HEK293 (cell line): ENCODE data around the gene FAM181B.

Source experiments
- KLF10 ChIP-seq: fragments of 450-650 bp; IDR thresholded peaks from 2 replicates; pipeline ENCODE4 v1.5.1; 2018; ENCODE audit warnings: missing biosample characterization, mild to moderate bottlenecking, missing genetic modification characterization
- REST ChIP-seq: fragments of 450-650 bp; formaldehyde crosslinking; IDR thresholded peaks from 2 replicates; pipeline ENCODE4 v1.5.1; 2016; ENCODE audit warnings: missing biosample characterization, missing genetic modification characterization
- ZNF24 ChIP-seq: fragments of 450-650 bp; formaldehyde crosslinking; IDR thresholded peaks from 2 replicates; pipeline ENCODE4 v1.5.1; 2016; ENCODE audit warnings: missing biosample characterization, missing genetic modification characterization
- ZNF248 ChIP-seq: fragments of 450-650 bp; formaldehyde crosslinking; IDR thresholded peaks from 2 replicates; pipeline ENCODE4 v1.5.1; 2017; ENCODE audit warnings: missing biosample characterization, missing genetic modification characterization
- ZNF274 ChIP-seq, 2 experiments: fragments of 200-500 bp in 1 of 2; fragments of 450-650 bp in 1 of 2; sonication (Bioruptor generic) in 1 of 2; formaldehyde crosslinking in 1 of 2; IDR thresholded peaks; 2 replicates each; pipeline versions ENCODE4 v1.5.1 to v1.6.1; 2014 to 2016; ENCODE audit warnings: borderline replicate concordance in 1 of 2, inconsistent platforms in 1 of 2, low read length in 1 of 2, missing biosample characterization in 1 of 2, missing genetic modification characterization in 1 of 2
- ZNF530 ChIP-seq: fragments of 450-650 bp; formaldehyde crosslinking; IDR thresholded peaks from 2 replicates; pipeline ENCODE4 v1.5.1; 2016; ENCODE audit warnings: low read depth, missing biosample characterization, missing genetic modification characterization
- ZNF585B ChIP-seq: fragments of 450-650 bp; formaldehyde crosslinking; IDR thresholded peaks from 2 replicates; pipeline ENCODE4 v1.5.1; 2016; ENCODE audit warnings: missing biosample characterization, missing genetic modification characterization
- ZNF660 ChIP-seq: fragments of 450-650 bp; IDR thresholded peaks from 2 replicates; pipeline ENCODE4 v1.5.1; 2018; ENCODE audit warnings: missing biosample characterization, mild to moderate bottlenecking, missing genetic modification characterization
- ZNF707 ChIP-seq: fragments of 450-650 bp; formaldehyde crosslinking; IDR thresholded peaks from 2 replicates; pipeline ENCODE4 v1.5.1; 2016; ENCODE audit warnings: missing biosample characterization, missing genetic modification characterization
- TF ChIP-seq, protein P1 (sequence below): fragments of 450-650 bp; formaldehyde crosslinking; IDR thresholded peaks from 2 replicates; pipeline ENCODE4 v1.5.1; 2016; ENCODE audit warnings: missing biosample characterization, missing genetic modification characterization
- TF ChIP-seq, protein P2 (sequence below): fragments of 450-650 bp; formaldehyde crosslinking; IDR thresholded peaks from 2 replicates; pipeline ENCODE4 v1.5.1; 2016; ENCODE audit warnings: missing biosample characterization, missing genetic modification characterization, borderline replicate concordance

- TF ChIP-seq KLF10 (tag by site-specific recombination) (no peak), ZNF24 (tag by site-specific recombination) (no peak), REST (tag by site-specific recombination) (no peak), ZNF660 (tag by site-specific recombination) (no peak), ZNF530 (tag by site-specific recombination) (no peak), ZNF707 (tag by site-specific recombination) (no peak), ZNF274 (IDR thresholded peaks at IDR 0.05; ENCODE audit: low read length) (no peak), ZNF274 (tag by site-specific recombination; IDR thresholded peaks at IDR 0.05; ENCODE audit: borderline replicate concordance) (no peak), ZNF585B (tag by site-specific recombination) (no peak), ZNF248 (tag by site-specific recombination) (no peak)
- TF ChIP-seq, protein P1, sequence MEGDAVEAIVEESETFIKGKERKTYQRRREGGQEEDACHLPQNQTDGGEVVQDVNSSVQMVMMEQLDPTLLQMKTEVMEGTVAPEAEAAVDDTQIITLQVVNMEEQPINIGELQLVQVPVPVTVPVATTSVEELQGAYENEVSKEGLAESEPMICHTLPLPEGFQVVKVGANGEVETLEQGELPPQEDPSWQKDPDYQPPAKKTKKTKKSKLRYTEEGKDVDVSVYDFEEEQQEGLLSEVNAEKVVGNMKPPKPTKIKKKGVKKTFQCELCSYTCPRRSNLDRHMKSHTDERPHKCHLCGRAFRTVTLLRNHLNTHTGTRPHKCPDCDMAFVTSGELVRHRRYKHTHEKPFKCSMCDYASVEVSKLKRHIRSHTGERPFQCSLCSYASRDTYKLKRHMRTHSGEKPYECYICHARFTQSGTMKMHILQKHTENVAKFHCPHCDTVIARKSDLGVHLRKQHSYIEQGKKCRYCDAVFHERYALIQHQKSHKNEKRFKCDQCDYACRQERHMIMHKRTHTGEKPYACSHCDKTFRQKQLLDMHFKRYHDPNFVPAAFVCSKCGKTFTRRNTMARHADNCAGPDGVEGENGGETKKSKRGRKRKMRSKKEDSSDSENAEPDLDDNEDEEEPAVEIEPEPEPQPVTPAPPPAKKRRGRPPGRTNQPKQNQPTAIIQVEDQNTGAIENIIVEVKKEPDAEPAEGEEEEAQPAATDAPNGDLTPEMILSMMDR (tag by site-specific recombination): no peak
- TF ChIP-seq, protein P2, sequence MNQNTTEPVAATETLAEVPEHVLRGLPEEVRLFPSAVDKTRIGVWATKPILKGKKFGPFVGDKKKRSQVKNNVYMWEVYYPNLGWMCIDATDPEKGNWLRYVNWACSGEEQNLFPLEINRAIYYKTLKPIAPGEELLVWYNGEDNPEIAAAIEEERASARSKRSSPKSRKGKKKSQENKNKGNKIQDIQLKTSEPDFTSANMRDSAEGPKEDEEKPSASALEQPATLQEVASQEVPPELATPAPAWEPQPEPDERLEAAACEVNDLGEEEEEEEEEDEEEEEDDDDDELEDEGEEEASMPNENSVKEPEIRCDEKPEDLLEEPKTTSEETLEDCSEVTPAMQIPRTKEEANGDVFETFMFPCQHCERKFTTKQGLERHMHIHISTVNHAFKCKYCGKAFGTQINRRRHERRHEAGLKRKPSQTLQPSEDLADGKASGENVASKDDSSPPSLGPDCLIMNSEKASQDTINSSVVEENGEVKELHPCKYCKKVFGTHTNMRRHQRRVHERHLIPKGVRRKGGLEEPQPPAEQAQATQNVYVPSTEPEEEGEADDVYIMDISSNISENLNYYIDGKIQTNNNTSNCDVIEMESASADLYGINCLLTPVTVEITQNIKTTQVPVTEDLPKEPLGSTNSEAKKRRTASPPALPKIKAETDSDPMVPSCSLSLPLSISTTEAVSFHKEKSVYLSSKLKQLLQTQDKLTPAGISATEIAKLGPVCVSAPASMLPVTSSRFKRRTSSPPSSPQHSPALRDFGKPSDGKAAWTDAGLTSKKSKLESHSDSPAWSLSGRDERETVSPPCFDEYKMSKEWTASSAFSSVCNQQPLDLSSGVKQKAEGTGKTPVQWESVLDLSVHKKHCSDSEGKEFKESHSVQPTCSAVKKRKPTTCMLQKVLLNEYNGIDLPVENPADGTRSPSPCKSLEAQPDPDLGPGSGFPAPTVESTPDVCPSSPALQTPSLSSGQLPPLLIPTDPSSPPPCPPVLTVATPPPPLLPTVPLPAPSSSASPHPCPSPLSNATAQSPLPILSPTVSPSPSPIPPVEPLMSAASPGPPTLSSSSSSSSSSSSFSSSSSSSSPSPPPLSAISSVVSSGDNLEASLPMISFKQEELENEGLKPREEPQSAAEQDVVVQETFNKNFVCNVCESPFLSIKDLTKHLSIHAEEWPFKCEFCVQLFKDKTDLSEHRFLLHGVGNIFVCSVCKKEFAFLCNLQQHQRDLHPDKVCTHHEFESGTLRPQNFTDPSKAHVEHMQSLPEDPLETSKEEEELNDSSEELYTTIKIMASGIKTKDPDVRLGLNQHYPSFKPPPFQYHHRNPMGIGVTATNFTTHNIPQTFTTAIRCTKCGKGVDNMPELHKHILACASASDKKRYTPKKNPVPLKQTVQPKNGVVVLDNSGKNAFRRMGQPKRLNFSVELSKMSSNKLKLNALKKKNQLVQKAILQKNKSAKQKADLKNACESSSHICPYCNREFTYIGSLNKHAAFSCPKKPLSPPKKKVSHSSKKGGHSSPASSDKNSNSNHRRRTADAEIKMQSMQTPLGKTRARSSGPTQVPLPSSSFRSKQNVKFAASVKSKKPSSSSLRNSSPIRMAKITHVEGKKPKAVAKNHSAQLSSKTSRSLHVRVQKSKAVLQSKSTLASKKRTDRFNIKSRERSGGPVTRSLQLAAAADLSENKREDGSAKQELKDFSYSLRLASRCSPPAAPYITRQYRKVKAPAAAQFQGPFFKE (tag by site-specific recombination): no peak
Observed at GRCh38 chr11:82698576-82699352, 34.9 kb downstream of the FAM181B start.
